Measurements from ENCODE around the gene RTEL1.
"Not testable (repeated sequence)": the region's sequence is repeated elsewhere in the genome, so short reads cannot be mapped to it uniquely, and the experiment has no call there.

The RTEL1 gene

DNA sequence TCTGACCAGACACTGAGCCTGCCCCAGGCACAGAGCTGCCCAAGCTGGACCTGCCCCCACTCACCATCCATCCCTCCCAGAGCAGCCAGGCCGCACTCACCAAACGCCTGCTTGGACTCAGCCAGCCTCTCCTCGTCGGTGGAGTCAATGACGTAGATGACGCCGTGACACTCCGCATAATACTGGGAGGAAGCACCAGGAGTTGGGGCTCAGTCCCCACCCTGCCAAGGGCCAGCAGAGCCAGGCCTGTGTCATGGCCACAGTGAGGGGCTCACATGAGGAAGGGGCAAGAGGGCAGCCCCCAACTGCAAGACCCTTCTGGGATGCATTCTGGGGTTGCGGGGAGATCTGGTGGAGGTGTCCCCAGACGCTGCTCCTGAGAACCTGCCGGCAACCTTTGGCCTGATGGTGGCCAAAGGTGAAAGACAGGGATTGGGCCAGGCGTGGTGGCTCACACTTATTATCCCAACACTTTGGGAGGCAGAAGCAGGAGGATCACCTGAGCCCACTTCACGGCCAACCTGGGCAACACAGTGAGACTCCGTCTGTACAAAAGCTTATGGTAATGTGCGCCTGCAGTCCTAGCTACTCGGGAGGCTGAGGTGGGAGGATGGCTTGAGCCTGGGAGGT is 44.0 kb downstream of the RTEL1 start:
- DNase-seq: no peak

DNA sequence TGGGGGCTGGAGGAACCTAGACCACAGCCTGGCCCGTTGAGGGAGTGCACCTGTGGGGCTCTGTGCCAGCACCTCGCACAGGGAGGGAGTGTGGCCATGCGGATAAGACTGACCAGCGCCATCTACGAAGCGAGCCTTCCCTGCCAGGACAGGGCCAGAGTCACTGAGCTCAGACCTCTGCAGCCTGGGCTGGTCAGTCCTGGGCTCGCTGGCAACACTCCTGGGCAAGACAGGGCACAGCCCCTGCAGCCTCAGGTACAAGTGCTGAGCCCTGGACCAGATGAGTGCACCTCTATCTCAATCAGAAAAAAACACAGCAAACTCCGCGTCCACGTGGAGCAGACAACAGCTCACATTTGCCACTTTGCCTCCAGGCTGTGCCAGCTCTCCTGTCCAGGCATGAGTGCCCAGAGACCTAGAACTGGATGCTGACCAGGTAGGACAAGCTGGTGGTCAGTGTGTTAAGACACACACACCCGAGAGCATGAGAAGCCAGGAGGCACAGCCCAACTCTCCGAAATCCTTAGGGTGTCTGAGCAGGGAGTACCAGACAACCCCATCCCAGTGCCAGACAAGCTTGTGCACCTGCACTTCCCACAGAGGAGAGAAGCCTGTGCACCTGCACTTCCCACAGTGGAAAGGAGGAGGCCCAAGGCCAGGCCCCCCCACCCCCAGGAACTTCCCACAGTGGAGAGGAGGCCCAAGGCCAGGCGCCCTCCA is 44.8 kb downstream of the RTEL1 start:
- DNase-seq: no peak

DNA sequence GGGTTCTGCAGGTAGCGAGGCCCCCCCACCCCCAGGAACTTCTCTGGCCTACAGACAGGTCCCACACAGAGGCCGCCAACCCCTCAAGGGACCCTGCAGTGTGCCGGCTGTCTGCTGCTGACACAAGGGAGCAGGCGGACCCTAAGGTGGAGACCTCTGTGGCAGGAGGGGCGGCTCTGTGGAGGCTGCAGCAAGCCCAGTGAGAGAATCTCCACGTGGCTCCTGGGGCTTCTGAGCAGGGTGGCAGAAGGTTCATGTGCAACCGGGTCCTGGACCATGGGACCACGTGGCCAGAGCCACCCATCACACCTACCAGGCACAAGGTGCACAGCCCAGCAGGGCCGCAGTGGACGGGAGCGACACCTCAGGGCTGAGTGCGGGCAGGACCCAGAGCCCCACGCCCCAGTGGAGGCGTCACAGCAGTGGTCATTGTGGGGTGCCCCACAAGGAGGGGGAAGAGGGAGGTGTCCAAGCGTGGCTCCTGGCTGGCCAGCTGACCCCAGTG is 45.4 kb downstream of the RTEL1 start:
- DNase-seq: no peak

DNA sequence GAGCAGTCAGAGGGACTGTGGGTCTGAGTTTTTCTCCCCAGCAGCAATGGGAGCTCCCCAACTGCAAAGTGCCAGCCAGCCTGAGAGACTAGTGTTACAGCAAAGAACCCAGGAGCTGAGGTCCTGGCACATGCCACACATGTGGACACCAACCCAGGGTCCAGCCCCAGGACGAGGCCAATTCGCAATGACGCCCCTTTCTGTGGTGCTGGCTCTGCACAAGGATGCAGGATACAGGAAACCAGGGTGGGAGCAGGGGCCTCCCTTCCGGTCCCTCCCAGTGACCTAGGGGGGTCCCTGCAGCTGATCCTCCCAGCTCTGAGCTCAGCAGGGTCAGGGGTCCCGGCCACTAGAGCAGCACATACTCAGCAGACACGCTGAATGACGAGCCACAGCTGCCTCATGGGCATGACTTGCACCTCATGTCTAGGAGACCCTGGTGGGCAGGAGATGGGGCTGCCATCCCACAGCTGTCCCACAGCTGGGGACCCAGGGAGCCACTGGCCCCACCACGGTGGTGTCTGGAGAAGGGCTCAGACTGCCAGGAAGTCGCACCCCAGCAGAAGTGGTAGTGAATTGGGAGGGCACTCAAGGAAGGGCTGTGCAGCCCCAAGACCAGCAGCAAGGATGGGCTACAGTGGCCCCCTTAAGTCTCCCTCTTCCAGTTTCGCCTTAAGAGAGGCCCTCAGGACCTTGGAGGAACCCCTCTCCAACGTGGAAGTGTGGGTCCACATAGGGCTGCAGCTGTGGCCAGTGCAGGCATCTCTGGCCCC is 46.0 kb downstream of the RTEL1 start:
- no peak for DNase-seq

DNA sequence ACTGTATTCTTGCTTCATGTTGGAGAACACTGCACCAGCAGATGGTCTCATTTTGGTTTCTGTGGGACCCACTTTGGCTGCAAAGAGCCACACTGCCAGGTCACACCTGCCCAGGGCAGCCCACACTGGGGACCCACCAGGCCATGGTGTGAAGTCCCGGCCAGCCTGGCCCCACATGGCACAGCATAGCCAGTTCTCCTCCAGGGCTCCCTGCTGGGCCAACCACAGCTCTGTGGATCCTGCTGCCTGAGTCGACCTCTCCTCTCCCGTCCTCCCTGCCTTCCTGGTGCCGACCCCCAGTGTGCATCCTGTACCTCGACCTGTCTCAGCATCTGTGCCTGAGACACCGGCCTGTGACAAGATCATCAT is 46.6 kb downstream of the RTEL1 start:
- DNase-seq: no peak

DNA sequence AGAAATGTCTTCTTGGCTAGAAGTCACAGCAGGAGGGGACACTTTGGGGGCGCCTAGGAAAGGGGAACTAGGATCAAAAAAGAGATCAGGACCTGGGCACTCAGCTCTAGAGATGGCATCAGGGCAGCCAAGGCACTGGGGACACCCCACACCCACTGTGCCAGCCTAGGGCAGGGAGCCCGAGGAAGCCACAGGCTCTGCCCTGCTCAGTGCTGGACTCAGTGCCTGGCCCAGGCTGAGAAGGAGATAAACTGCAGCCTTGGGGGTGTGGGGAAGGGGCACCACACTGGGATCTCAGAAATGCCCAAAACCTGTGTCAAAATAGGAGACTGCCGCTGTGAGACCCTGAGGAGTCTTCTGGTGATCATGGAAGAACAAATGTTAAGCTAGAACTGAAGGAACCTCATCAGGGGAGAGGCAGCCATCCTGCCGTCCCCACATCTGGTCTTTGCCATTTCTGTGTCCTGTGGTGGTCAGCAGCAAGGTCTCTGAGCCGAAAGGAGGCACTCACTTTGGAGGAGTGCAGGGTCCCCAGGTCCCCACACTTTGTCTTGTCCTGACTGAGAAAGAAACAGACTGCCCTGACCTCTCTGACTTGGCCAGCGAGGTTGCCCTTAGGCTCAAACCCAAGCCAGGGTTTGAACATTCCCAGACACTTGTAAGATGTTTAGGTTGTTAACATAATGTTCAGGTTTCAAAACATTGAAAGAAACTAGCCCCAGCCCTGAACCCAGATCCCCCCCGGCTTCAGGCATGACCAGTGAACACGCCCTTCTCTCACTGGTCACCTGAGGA is 47.3 kb downstream of the RTEL1 start:
- DNase-seq: no peak

DNA sequence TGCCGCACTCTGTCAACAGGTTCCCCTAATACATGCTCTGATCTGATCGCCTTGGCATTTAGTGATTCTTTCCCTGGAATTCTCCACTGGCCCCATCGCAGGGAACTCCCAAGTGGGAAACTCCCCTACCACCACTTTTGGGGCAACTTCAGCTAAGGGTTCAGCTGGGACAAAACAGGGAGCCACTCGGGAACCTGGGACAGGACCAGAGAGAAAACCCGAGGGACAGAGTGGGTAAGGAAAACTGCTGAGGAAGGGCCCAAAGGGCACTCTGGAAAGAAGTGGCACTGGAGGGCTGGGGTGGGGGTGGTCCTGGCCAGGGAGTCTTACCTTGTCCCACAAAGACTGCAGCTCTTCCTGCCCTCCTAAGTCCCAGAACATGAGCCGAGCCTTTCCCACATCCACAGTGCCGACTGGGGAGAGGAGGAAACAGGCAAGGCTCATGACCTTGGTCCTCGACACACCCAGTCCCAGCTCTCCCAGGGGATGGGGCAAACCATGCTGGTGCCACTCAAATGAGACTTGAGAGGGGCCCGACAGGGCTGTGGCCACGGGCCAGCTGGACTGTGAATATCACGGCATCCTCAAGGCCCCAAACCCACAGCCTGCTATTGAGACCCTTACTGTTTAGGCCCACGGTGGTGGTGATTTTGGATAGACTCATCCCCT is 48.0 kb downstream of the RTEL1 start:
- no peak for DNase-seq

DNA sequence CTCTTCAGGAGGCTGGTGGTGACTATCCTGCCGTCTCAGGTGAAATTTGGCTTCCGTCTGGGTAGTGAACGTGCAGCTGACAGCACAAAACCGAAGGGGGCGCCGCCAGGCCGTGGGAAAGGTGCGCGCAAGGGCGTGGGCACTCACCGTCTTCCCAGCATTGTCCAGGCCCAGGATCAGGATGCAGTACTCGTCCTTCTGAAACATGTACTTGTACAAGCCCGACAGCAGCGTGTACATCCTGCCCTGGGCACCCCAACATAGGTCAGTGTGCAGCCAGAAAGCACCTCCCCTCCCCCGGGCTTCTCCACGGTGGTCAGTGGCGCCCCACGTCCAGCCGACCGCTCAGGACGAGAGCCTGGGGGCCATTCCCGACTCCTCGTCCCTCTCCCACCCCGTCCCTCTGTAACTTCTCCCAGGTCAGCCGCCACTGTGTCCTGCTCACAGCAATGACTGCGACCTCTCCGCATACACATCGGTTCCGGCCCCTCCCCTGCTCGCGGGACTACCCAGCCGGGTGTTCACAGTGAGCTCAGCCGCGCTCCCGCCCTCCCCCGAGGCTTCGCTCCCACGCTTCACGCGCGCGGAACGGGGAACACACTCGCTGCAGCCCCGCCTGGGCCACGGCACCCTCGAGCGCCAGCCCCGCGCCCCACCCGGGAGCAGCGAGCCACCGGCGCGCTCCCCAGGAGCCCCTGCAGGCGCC is 48.9 kb downstream of the RTEL1 start:
- no peak for DNase-seq

DNA sequence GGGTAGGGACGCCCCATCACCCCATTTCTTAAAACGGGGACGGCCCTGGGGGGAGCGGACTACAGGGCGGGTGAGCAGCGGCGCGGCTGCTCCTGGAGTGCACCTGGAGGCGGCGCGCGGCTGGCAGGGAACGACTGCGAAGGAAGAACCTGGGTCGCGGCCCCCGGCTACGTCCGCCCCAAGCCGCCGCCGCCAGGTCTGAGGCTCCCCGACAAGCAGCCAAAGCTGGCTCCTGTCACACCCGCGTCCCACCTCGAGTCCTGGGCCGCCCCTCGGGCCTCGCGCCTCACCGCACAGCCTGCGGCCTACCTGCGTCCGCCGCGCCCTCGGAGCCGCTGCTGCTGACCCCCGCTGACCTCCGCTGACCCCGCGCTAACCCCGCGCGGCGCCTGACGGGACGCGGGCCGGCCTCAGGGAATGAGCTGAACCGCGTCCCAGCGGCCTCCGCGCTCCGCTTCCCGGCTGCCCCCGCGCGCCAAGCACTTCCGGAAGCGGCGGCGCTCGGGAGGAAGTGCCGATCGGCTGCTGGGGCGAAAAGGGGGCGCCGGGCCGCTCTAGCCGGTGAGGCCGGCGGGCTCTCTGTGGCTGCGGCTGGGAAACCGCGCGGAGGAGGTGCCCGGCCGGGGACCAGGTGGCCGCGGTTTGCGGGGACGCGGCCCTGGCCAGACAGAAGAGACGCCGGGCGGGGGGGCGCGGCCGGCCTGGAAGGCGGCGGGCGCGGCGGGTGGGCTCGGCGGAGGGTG is 49.6 kb downstream of the RTEL1 start, which contains the start of the genes ARFRP1 and ZGPAT:
TSS of gene ARFRP1 (minus strand) at position 419 of the 743 bp plus-strand sequence. CDS start 885 bp downstream, outside the sequence.
TSS of gene ZGPAT (plus strand) at position 482 of the 743 bp plus-strand sequence. CDS start 542 bp downstream, outside the sequence.
- no peak for DNase-seq

DNA sequence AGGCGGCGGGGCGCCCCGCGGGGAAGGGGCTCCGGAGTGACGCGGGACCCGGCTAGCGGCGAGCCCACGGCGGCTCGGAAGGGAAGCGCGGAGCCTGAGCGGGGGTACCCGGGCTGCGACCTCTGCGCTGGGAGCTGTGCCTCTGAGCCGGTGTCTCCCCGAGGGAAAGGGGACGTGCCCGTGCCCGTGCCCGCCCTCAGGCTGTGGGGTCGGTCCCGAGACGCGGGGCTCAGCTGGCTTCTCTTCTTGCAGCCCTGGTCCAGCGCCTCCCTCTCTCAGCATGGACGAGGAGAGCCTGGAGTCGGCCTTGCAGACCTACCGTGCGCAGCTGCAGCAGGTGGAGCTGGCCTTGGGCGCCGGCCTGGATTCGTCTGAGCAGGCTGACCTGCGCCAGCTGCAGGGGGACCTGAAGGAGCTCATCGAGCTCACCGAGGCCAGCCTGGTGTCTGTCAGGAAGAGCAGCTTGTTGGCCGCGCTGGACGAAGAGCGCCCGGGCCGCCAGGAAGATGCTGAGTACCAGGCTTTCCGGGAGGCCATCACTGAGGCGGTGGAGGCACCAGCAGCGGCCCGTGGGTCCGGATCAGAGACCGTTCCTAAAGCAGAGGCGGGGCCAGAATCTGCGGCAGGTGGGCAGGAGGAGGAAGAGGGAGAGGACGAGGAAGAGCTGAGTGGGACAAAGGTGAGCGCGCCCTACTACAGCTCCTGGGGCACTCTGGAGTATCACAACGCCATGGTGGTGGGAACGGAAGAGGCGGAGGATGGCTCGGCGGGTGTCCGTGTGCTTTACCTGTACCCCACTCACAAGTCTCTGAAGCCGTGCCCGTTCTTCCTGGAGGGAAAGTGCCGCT is 50.4 kb downstream of the RTEL1 start:
- no peak for DNase-seq

DNA sequence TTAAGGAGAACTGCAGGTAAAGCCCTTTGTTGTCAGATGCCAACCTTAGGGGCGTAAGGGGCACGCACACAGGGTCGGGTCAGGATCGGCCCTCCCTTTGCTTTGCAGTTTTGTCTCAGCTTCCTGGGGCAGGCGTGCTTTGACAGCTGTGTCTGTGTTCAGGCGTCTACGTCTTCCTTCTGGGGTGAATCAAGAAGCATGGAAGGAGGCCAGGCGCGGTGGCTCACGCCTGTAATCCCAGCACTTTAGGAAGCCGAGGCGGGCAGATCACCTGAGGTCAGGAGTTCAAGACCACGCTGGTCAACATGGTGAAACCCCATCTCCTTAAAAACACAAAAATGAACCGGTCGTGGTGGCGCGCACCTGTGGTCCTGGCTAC is 51.0 kb downstream of the RTEL1 start:
- no peak for DNase-seq

DNA sequence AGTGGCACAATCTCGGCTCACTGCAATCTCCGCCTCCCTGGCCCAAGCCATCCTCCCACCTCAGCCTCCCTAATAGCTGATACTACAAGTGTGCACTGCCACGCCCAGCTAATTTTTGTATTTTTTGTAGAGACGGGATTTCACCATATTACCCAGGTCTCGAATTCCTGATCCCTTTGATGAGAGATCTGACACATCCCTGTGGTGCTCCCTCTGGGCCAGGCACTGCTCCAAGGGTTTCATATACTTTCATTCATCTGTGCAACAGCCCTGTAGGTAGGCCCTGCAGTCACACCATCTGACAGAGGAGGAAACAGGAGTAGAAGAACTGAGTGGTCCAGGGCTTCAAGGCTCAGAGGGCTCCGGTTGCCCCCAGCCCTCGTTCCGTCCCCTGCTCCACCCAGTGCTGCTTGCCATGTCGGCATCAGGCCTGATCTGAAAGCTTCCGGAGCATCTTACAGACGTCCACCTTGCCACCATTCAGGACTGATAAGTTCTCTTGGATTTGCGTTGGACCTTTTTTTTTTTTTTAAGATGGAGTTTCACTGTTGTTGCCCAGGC is 53.1 kb downstream of the RTEL1 start:
- DNase-seq: no peak

DNA sequence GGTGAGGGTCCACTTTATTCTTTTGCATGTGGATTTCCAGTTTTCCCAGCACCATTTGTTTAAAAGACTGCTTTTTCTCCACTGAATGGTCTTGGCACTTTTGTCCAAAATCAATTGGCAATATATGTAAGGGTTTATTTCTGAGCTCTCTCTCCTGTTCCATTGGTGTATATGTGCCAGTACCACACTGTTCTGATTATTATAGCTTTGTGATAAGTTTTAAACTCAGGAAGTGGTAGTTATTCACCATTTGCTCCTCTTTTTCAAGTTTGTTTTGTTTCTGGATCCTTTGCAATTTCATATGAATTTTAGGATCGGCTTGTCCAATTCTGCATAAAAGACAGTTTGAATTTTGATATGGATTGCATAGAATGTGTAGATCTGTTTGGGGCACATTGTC is 54.1 kb downstream of the RTEL1 start:
- no peak for DNase-seq

DNA sequence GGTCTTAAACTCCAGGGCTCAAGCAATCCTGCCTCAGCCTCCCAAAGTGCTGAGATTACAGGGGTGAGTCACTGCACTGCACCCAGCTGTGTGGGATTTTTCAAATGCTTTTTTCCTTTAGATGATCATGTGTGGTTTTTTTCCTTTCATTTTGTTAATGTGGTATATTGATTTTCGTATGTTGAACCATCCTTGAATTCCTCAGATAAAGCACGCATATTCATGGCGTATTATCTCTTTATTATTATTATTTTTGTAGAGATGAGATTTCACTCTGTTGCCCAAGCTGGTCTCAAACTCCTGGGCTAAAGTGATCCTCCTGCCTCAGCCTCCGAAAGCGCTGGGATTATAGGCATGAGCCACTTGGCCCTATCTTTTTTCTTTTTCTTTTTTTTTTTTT is 56.7 kb downstream of the RTEL1 start:
- DNase-seq: no peak

DNA sequence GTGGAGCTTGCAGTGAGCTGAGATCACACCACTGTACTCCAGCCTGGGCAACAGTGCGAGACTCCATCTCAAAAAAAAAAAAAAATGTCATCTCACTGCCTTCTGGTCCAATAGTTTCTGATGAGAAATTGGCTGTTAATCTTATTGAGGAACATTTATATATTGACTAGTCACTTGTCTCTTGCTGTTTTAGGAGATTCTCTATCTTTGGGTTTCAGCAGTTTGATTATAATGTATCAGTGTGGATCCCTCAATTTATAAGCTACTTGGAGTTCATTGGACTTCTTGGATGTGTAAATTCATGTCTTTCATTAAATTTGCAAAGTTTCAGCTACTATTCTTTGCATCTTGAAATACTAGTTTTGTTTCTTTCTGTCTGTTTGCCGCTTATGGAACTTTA is 60.9 kb downstream of the RTEL1 start:
- DNase-seq: no peak

DNA sequence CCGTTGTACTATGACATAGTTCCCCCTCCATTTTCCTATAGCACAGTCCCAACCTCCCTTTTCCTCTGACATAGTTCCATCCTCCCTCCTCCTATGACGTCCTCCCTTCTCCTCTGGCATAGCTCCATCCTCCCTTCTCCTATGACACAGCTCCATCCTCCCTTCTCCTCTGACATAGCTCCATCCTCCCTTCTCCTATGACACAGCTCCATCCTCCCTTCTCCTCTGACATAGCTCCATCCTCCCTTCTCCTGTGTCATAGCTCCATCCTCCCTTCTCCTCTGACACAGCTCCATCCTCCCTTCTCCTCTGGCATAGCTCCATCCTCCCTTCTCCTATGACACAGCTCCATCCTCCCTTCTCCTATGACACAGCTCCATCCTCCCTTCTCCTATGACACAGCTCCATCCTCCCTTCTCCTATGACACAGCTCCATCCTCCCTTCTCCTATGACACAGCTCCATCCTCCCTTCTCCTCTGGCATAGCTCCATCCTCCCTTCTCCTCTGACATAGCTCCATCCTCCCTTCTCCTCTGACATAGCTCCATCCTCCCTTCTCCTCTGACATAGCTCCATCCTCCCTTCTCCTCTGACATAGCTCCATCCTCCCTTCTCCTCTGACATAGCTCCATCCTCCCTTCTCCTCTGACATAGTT is 65.0 kb downstream of the RTEL1 start:
- not testable (repeated sequence) for DNase-seq

DNA sequence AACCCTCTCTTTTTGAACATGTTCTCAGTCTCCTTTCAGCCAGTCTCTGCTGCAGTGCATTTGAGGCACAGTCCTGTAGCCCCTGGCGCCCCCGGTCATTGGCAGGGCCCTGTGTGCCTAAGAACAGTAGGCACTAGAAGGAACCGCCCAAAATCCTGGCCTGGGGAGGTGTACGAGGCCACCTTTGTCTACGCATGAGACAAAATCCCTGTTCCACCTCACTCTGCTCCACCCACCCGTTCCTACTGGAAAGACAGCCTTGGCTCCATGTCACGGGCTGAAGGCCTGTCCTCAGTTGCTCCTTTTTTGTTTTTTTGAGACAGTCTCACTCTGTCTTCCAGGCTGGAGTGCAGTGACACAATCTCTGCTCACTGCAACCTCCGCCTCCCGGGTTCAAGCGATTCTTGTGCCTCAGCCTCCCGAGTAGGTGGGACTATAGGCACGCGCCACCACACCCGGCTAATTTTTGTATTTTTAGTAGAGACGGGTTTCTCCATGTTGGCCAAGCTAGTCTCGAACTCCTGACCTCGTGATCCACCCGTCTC is 72.1 kb downstream of the RTEL1 start:
- DNase-seq: not testable (repeated sequence)

DNA sequence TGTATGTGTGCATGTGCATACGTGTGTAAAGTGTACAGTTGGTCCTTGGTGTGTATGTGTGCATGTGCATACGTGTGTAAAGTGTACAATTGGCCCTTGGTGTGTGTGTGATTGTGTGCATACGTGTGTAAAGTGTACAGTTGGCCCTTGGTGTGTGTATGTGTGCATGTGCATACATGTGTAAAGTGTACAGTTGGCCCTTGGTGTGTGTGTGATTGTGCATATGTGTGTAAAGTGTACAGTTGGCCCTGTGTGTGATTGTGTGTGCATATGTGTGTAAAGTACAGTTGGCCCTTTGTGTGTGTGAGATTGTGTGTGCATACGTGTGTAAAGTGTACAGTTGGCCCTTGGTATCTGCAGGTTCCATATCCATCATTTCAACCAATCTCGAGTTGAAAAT is 73.3 kb downstream of the RTEL1 start:
- no peak for DNase-seq

Measured in cortex of kidney (tissue), 1 donor.